K562 (cell line): ENCODE data around the gene NUP133. TPM values are rescaled to one million over a fixed set of nuclear protein-coding genes. Genes with fewer than 3 reads are reported as not detected.
A peak's percentile ranks its signal among the peaks of the same experiment; 100 is the strongest.

Experiments
- BRD4 ChIP-seq: fragments of 200-600 bp; sonication (generic); IDR thresholded peaks from 2 replicates; pipeline ENCODE4 v1.6.1; 2017; ENCODE audit warnings: inconsistent platforms
- CEBPG ChIP-seq, 3 experiments: fragments of 200-800 bp in 1 of 3; sonication (Bioruptor generic) in 1 of 3; sonication (generic) in 1 of 3; formaldehyde crosslinking in 1 of 3; IDR thresholded peaks in 2 of 3; conservative IDR thresholded peaks in 1 of 3; 2 replicates each; pipeline versions ENCODE4 v1.6.1 to v1.8.0; 2016 to 2022; ENCODE audit warnings: missing compliant biosample characterization in 2 of 3, missing genetic modification characterization in 2 of 3, mild to moderate bottlenecking in 1 of 3, missing genetic modification reagents in 1 of 3
- FOXJ3 ChIP-seq: sonication (generic); formaldehyde crosslinking; IDR thresholded peaks from 2 replicates; pipeline ENCODE4 v1.4.0; 2020; ENCODE audit warnings: mild to moderate bottlenecking, missing genetic modification reagents
- FOXK1 ChIP-seq: sonication (generic); formaldehyde crosslinking; IDR thresholded peaks from 2 replicates; pipeline ENCODE4 v1.8.0; 2022; ENCODE audit warnings: missing genetic modification reagents, mild to moderate bottlenecking, borderline replicate concordance
- FOXK2 ChIP-seq, 2 experiments: fragments of 450-650 bp; IDR thresholded peaks in 1 of 2; conservative IDR thresholded peaks in 1 of 2; 2 replicates each; pipeline ENCODE4 v1.6.1; 2016; ENCODE audit warnings: low read depth in 2 of 2, mild to moderate bottlenecking in 1 of 2
- HLTF ChIP-seq: fragments of 450-650 bp; IDR thresholded peaks from 2 replicates; pipeline ENCODE4 v1.6.1; 2016
- MECOM ChIP-seq: fragments of 250-450 bp; sonication (Bioruptor Pico); IDR thresholded peaks from 2 replicates; pipeline ENCODE4 v1.8.0; 2022; ENCODE audit warnings: inconsistent platforms
- NFATC3 ChIP-seq: fragments of 450-650 bp; IDR thresholded peaks from 2 replicates; pipeline ENCODE4 v1.6.1; 2017; ENCODE audit warnings: mild to moderate bottlenecking
- SIX5 ChIP-seq, 2 experiments: IDR thresholded peaks; 2 replicates each; pipeline ENCODE4 v1.6.1; 2011; ENCODE audit warnings: low read length in 2 of 2, borderline replicate concordance in 1 of 2, low read depth in 1 of 2, mild to moderate bottlenecking in 1 of 2, moderate library complexity in 1 of 2; ENCODE audit not compliant: insufficient read depth in 1 of 2
- SMARCA5 ChIP-seq: fragments of 450-650 bp; IDR thresholded peaks from 2 replicates; pipeline ENCODE4 v1.6.1; 2016
- SRF ChIP-seq, 2 experiments: fragments of 250-450, 450-650 bp in 1 of 2; sonication (Bioruptor Pico) in 1 of 2; sonication (generic) in 1 of 2; formaldehyde crosslinking; IDR thresholded peaks; 2 replicates each; pipeline versions ENCODE4 v1.5.0 to v1.5.1; 2020 to 2022; ENCODE audit warnings: mild to moderate bottlenecking in 1 of 2, missing genetic modification reagents in 1 of 2
- SUPT5H ChIP-seq: fragments of 450-650 bp; IDR thresholded peaks from 2 replicates; pipeline ENCODE4 v1.6.1; 2016
- TAF15 ChIP-seq: fragments of 200-400 bp; formaldehyde crosslinking; IDR thresholded peaks from 2 replicates; pipeline ENCODE4 v1.6.1; 2017; ENCODE audit warnings: mild to moderate bottlenecking, low read depth, low read length, moderate library complexity
- ZKSCAN1 ChIP-seq: fragments of 150-350 bp; IDR thresholded peaks from 2 replicates; pipeline ENCODE4 v1.6.1; 2016; ENCODE audit warnings: low read depth, low read length
- ZNF124 ChIP-seq: sonication (generic); formaldehyde crosslinking; IDR thresholded peaks from 2 replicates; pipeline ENCODE4 v1.8.1; 2022; ENCODE audit warnings: missing genetic modification reagents
- ZNF23 ChIP-seq: fragments of 250-450 bp; sonication (Bioruptor Pico); IDR thresholded peaks from 2 replicates; pipeline ENCODE4 v1.4.0; 2020; ENCODE audit warnings: mild to moderate bottlenecking
- ZNF41 ChIP-seq: fragments of 250-450 bp; sonication (Bioruptor Pico); conservative IDR thresholded peaks from 2 replicates; pipeline ENCODE4 v1.4.0; 2020; ENCODE audit warnings: mild to moderate bottlenecking
- ZNF778 ChIP-seq: fragments of 450-650 bp; formaldehyde crosslinking; IDR thresholded peaks from 2 replicates; pipeline ENCODE4 v1.4.0; 2020; ENCODE audit warnings: mild to moderate bottlenecking, moderate library complexity
- polyA plus RNA-seq, 8 experiments: library from polyadenylated mRNA; depleted of rRNA in 4 of 8; stranded (reverse) in 5 of 8; unstranded in 3 of 8; fragments of >200 nt; fragmentation: Nextera tagmentation in 2 of 8; fragmentation: Illumina TruSeq in 1 of 8; extraction: Ambion mirVana in 2 of 8; extraction: Trizol in 1 of 8; gene quantifications; 2 replicates each; pipeline versions ENCODE4 v1.2.1 to v1.2.3, GENCODE V29; 2011 to 2014; ENCODE audit warnings: inconsistent platforms in 1 of 8, missing spikeins in 1 of 8
- total RNA-seq, 7 experiments: library from RNA; depleted of rRNA in 6 of 7; stranded (reverse); fragments of >200 nt in 6 of 7; fragmentation: Illumina TruSeq in 2 of 7; extraction: Trizol in 2 of 7; gene quantifications; 2 replicates each; pipeline versions ENCODE4 v1.2.1 to v1.2.3, GENCODE V29; 2011 to 2021; ENCODE audit warnings: low replicate concordance in 1 of 7
- TF ChIP-seq, protein P1 (sequence below): fragments of 450-650 bp; IDR thresholded peaks from 2 replicates; pipeline ENCODE4 v1.6.1; 2016; ENCODE audit warnings: low read depth
- TF ChIP-seq, protein P2 (sequence below): fragments of 450-650 bp; IDR thresholded peaks from 2 replicates; pipeline ENCODE4 v1.6.1; 2016; ENCODE audit warnings: low read depth, mild to moderate bottlenecking, moderate library complexity

The NUP133 gene
- total and polyA plus RNA-seq, 9 of the 15 experiments (the other 6 are each of a cell fraction or from before 2014, with no cell fraction given): 21.7 to 85.1 (median 61.3) TPM

DNA sequence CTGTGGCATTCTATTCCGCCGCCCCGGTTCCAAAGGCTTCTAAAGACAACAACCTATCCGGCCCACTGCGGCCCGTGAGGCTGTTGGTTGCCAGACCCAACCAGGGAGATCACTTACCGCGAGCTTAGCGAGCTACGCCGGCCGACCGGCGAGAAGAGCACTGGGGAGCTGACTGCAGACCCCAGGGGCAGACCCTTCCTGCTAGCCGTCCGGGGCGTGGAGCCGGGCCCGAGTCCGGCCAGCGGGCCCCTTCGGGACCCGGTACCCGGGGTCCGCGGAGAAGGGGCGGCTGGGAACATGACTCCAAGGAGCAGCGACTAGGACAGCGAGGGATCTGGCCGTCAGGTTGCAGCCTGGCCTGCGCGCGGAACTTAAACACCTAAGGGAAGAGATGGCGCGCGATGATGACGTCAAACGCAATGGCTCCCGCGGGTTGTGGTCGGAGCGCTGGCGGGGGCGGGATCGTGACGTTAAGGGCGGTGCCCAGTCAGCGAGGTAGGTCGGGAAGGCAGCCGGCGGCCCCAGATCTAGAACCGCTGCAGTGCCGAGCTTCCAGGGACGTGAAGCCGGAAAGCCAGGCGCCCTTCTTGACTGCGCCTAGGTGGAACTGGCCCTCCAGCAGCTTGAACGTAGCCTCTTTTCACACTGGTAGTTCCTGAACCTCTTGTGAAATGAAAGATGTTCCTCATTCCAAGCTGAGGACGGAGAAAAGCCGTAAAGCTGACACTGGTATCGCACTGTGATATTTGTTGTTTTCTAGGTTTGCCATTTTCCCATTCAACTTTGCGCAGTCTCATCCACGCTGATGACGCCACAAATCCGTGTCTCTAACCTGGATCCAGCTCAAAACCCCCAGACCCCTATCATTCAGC, at the start of gene NUP133 (continued):
- TF ChIP-seq, protein P1, sequence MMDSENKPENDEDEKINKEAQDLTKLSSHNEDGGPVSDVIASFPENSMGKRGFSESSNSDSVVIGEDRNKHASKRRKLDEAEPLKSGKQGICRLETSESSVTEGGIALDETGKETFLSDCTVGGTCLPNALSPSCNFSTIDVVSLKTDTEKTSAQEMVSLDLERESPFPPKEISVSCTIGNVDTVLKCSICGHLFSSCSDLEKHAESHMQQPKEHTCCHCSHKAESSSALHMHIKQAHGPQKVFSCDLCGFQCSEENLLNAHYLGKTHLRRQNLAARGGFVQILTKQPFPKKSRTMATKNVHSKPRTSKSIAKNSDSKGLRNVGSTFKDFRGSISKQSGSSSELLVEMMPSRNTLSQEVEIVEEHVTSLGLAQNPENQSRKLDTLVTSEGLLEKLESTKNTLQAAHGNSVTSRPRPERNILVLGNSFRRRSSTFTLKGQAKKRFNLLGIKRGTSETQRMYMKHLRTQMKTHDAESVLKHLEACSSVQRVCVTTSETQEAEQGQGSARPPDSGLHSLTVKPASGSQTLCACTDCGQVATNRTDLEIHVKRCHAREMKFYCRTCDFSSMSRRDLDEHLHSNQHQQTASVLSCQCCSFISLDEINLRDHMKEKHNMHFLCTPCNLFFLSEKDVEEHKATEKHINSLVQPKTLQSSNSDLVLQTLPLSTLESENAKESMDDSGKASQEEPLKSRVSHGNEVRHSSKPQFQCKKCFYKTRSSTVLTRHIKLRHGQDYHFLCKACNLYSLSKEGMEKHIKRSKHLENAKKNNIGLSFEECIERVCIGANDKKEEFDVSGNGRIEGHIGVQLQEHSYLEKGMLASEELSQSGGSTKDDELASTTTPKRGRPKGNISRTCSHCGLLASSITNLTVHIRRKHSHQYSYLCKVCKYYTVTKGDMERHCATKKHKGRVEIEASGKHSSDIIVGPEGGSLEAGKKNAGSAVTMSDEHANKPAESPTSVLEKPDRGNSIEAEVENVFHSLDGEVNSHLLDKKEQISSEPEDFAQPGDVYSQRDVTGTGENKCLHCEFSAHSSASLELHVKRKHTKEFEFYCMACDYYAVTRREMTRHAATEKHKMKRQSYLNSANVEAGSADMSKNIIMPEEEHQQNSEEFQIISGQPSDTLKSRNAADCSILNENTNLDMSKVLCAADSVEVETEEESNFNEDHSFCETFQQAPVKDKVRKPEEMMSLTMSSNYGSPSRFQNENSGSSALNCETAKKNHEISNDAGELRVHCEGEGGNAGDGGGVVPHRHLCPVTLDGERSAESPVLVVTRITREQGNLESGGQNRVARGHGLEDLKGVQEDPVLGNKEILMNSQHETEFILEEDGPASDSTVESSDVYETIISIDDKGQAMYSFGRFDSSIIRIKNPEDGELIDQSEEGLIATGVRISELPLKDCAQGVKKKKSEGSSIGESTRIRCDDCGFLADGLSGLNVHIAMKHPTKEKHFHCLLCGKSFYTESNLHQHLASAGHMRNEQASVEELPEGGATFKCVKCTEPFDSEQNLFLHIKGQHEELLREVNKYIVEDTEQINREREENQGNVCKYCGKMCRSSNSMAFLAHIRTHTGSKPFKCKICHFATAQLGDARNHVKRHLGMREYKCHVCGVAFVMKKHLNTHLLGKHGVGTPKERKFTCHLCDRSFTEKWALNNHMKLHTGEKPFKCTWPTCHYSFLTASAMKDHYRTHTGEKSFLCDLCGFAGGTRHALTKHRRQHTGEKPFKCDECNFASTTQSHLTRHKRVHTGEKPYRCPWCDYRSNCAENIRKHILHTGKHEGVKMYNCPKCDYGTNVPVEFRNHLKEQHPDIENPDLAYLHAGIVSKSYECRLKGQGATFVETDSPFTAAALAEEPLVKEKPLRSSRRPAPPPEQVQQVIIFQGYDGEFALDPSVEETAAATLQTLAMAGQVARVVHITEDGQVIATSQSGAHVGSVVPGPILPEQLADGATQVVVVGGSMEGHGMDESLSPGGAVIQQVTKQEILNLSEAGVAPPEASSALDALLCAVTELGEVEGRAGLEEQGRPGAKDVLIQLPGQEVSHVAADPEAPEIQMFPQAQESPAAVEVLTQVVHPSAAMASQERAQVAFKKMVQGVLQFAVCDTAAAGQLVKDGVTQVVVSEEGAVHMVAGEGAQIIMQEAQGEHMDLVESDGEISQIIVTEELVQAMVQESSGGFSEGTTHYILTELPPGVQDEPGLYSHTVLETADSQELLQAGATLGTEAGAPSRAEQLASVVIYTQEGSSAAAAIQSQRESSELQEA: peak; percentile 24; the same call in 1 of the 2 replicates
- TF ChIP-seq HLTF: no peak
- peak; percentile 78; the same call in 1 of the 2 replicates for TF ChIP-seq ZNF41
- 0 out of 2 replicates have a peak, but pooled peaks have one; percentile 66 for TF ChIP-seq NFATC3
- TF ChIP-seq CEBPG (CRISPR knock-in tag; IDR thresholded peaks at IDR 0.05): no peak
- TF ChIP-seq CEBPG (tag; conservative IDR thresholded peaks at IDR 0.05 in 1 of 2, IDR thresholded peaks at IDR 0.05 in 1 of 2): no peak
- no peak for TF ChIP-seq ZNF124 (CRISPR knock-in tag)
- TF ChIP-seq BRD4: no peak
- TF ChIP-seq ZNF23 (CRISPR knock-in tag): no peak
- TF ChIP-seq FOXK2 (conservative IDR thresholded peaks at IDR 0.05 in 1 of 2, IDR thresholded peaks at IDR 0.05 in 1 of 2; ENCODE audit: low read depth in 2 of 2): peak; percentile 93 to 94
- TF ChIP-seq SIX5 (IDR thresholded peaks at IDR 0.05; ENCODE audit: borderline replicate concordance in 1 of 2, insufficient read depth in 1 of 2, low read depth in 1 of 2, low read length in 2 of 2): peak; percentile 4 to 12; a peak in 2 of 4 replicates
- peak; percentile 98 for TF ChIP-seq SUPT5H
- no peak; the same call in 1 of the 2 replicates for TF ChIP-seq ZKSCAN1
- TF ChIP-seq MECOM (CRISPR knock-in tag): no peak
- TF ChIP-seq SRF (CRISPR knock-in tag; IDR thresholded peaks at IDR 0.05): no peak
- no peak for TF ChIP-seq SMARCA5
- TF ChIP-seq ZNF778 (CRISPR knock-in tag): no peak
- TF ChIP-seq TAF15: no peak
- TF ChIP-seq, protein P2, sequence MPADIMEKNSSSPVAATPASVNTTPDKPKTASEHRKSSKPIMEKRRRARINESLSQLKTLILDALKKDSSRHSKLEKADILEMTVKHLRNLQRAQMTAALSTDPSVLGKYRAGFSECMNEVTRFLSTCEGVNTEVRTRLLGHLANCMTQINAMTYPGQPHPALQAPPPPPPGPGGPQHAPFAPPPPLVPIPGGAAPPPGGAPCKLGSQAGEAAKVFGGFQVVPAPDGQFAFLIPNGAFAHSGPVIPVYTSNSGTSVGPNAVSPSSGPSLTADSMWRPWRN: no peak
- TF ChIP-seq FOXJ3 (CRISPR knock-in tag): no peak
- no peak for TF ChIP-seq FOXK1
